HUES48 (cell line): ENCODE data around the gene D2HGDH.
"Not testable (repeated sequence)": the region's sequence is repeated elsewhere in the genome, so short reads cannot be mapped to it uniquely, and the experiment has no call there.

Experiments used
- H3K27ac ChIP-seq: one replicate; pipeline ENCODE4 v1.7.0; 2013; ENCODE audit warnings: low read depth, low read length, inconsistent platforms
- H3K27me3 ChIP-seq: 2 replicates; pipeline ENCODE4 v1.6.1; 2013; ENCODE audit warnings: mild to moderate bottlenecking, low read length; ENCODE audit not compliant: control insufficient read depth, insufficient read depth
- H3K36me3 ChIP-seq: 2 replicates; pipeline ENCODE4 v1.6.1; 2013; ENCODE audit warnings: low read length; ENCODE audit not compliant: control insufficient read depth, insufficient read depth
- H3K4me1 ChIP-seq: 2 replicates; pipeline ENCODE4 v1.6.1; 2013; ENCODE audit warnings: mild to moderate bottlenecking, low read length; ENCODE audit not compliant: control insufficient read depth, insufficient read depth
- H3K4me3 ChIP-seq: 2 replicates; pipeline ENCODE4 v1.5.1; 2013; ENCODE audit warnings: mild to moderate bottlenecking, low read depth, low read length
- H3K9ac ChIP-seq: 2 replicates; pipeline ENCODE4 v1.6.1; 2013; ENCODE audit warnings: mild to moderate bottlenecking, low read depth, low read length, moderate library complexity
- H3K9me3 ChIP-seq: 2 replicates; pipeline ENCODE4 v1.6.1; 2013; ENCODE audit warnings: low read length; ENCODE audit not compliant: control insufficient read depth, insufficient read depth

D2HGDH gene

DNA sequence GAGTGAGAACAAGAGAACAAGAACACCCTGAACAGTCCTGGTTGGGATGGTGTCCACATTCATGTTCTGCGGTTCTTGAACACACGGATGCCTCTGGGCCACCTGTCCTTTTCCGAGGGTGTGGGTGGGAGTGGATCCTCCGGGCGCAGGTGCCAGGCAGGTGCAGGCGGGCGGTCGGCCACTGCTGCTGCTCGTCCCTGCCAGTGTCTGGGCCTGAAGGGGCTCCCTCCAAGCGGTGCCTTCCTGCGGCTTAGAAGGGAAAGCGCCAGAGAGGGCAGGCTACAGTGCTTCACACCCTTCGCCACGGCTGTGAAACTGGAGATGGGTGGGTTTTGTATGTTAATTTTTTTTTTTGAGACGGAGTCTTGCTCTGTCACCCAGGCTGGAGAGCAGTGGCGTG, 8.0 kb upstream of the D2HGDH start:
- Histone ChIP-seq H3K9ac (no peak overlapping the region), H3K9me3 (peaks cover 11% of the 10 kb centered on the region), H3K27ac (no peak overlapping the region), H3K4me3 (no peak overlapping the region), H3K36me3 (peaks cover 49% of the 10 kb centered on the region), H3K27me3 (no peaks in the 10 kb centered on the region), H3K4me1 (no peaks in the 10 kb centered on the region)

DNA sequence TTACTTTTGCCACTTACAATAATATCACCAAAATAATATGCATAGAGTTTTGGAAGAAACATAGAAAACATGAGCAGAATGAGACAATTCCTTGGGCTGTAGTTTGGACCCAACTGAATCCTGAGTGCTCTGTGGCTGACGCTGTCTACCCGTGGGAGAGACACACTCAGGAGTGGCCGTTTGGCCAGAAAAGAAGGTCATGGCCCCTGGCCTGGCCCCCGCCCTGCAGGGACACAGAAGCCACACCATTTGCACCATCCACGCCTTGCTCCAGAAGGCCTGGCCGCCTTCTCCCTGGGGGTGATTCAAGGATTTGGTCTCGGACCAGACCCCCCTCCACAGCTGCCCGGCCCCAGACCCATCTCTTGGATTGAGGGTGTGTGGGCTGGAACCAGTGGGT, 6.4 kb upstream of the D2HGDH start:
- Histone ChIP-seq H3K9ac (no peak overlapping the region), H3K27ac (no peak overlapping the region), H3K4me3 (no peak overlapping the region), H3K4me1 (no peaks in the 10 kb centered on the region), H3K27me3 (no peaks in the 10 kb centered on the region), H3K36me3 (peaks cover 34% of the 10 kb centered on the region), H3K9me3 (peaks cover under 1% of the 10 kb centered on the region; the same call in 1 of the 2 replicates)

DNA sequence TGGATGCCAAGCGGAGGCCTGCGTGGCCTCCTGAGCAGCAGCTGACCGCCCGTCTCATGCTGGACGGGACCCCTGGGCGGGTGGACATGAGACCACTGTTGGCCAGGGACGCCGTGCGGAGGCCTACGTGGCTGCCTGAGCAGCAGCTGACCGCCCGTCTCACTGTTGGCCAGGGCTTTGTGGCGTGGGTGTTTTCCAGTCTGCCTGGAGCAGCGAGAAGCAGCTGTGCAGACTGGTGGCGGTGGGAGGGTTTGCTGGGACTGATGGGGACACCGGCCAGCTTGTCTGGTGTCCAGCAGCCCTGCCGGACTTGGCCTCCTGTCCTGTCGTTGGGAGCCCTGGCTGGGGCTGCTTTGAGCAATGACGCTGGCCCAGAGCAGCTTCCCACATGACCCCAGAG, 5.8 kb upstream of the D2HGDH start:
- H3K9me3 ChIP-seq: no peaks in the 10 kb centered on the region
- peaks cover 28% of the 10 kb centered on the region for H3K36me3 ChIP-seq
- H3K4me3 ChIP-seq: no peak overlapping the region
- H3K4me1 ChIP-seq: no peaks in the 10 kb centered on the region
- peaks cover 5% of the 10 kb centered on the region; the same call in 1 of the 2 replicates for H3K27me3 ChIP-seq
- H3K9ac ChIP-seq: no peak overlapping the region
- H3K27ac ChIP-seq: no peak overlapping the region

DNA sequence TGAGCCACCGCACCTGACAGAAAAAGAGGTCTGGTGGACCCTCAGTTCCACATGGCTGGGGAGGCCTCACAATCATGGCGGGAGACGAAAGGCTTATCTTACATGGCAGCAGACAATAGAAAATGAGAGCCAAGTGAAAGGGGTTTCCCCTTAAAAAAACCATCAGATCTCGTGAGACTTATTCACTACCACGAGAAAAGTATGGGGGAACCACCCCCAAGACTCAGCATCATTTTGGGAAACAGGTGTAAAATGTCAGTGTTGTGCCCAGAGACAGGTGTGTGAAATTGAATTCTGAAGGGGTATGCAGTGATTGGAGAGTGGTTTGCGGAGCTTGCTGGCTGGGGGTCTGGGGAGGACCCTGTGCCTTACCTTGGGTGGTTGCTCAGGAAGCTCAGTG, 4.6 kb upstream of the D2HGDH start:
- Histone ChIP-seq H3K4me1 (no peaks in the 10 kb centered on the region), H3K9me3 (no peaks in the 10 kb centered on the region), H3K36me3 (peaks cover 19% of the 10 kb centered on the region; the same call in 1 of the 2 replicates), H3K4me3 (no peak overlapping the region), H3K9ac (no peak overlapping the region), H3K27ac (no peak overlapping the region), H3K27me3 (peaks cover 9% of the 10 kb centered on the region; the same call in 1 of the 2 replicates)

DNA sequence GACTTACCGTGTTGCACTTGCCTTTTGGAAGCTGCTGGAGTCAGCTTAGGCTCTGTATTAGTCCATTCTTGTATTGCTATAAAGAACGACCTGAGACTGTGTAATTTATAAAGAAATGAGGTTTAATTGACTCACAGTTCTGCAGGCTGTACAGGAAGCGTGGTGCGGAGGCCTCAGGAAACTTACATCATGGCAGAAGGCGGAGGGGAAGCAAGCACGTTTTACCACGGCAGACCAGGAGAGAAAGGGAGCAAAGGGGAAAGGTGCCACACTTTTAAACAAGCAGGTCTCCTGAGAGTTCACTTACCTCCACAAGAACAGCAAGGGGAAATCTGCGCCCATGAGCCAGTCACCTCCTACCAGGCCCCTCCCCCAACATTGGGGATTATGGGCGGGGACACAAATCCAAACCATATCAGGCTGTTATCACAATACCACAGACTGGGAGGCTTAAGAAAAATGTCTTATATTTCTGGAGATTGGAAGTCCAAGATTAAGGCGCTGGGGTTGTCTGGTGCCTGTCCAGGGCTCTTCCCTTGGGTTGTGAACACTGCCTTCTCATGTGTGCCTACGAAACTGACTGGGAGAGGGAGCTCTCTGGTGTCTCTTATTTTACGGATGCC, 3.6 kb upstream of the D2HGDH start:
- Histone ChIP-seq H3K4me1 (no peaks in the 10 kb centered on the region), H3K27me3 (peaks cover 9% of the 10 kb centered on the region; the same call in 1 of the 2 replicates), H3K4me3 (no peak overlapping the region), H3K9me3 (no peaks in the 10 kb centered on the region), H3K36me3 (peaks cover 14% of the 10 kb centered on the region; the same call in 1 of the 2 replicates), H3K27ac (no peak overlapping the region), H3K9ac (no peak overlapping the region)

DNA sequence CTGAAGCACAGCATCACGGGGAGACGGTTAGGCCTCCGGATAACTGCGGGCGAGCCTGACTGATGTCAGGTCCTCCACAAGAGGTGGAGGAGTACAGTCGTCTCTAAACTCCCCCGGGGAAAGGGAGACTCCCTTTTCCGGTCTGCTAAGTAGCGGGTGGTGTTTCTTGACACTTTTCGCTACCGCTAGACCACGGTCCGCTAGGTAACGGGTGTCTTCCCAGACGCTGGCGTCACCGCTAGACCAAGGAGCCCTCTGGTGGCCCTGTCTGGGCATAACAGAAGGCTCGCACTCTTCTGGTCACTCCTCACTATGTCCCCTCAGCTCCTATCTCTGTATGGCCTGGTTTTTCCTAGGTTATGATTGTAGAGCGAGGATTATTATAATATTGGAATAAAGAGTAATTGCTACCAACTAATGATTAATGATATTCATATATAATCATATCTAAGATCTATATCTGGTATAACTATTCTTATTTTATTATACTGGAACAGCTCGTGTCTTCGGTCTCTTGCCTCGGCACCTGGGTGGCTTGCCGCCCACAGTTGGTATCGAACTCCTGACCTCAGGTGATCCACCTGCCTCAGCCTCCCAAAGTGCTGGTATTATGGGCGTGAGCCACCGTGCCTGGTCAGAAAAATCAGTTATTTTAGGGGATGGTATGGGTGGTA, 1.8 kb upstream of the D2HGDH start:
- not testable (repeated sequence) for H3K36me3 ChIP-seq, H3K4me3 ChIP-seq, H3K4me1 ChIP-seq, H3K27ac ChIP-seq, H3K27me3 ChIP-seq, H3K9me3 ChIP-seq, H3K9ac ChIP-seq

DNA sequence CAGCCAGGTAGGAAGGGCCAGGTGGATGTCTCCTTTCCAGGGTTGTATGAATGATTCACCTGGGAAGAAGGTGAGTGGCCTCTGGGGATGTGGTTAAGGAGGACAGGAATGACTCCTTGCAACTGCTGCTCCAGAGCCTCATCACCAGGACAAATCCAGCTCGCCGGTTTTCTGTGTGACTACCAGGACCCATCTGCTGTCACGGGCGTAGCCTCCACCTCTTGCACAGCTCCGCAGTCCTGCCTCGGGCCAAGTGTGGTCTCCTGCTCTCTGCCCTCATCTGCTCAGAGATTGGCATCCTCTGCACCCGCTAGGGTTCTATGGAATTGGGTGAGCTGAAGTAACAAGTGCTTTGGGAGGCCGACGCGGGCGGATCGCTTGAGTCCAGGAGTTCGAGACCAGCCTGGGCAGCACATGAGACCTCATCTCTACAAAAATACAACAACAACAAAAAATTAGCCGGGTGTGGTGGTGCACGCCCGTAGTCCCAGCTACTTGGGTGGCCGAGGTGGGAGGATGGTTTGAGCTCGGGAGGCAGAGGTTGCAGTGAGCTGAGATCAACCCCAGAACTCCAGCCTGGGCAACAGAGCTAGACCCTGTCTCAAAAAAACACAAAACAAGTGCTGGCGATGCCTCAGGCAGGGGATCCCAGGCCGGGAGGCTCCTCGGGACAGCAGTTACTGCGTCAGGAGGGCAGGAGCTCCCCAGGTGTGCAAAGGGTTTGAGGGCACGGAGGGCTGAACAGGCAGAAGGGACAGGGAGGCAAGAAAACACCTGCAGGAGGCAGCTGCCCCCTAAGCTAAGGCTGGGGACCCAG, 831 bp upstream of the D2HGDH start:
- Histone ChIP-seq H3K4me1 (no peaks in the 10 kb centered on the region), H3K4me3 (peak overlapping the region; percentile 60), H3K9ac (no peak overlapping the region), H3K36me3 (0 out of 2 replicates have a peak, but pooled peaks cover 1% of the 10 kb centered on the region), H3K27me3 (peaks cover 9% of the 10 kb centered on the region; the same call in 1 of the 2 replicates), H3K9me3 (no peaks in the 10 kb centered on the region), H3K27ac (no peak overlapping the region)

DNA sequence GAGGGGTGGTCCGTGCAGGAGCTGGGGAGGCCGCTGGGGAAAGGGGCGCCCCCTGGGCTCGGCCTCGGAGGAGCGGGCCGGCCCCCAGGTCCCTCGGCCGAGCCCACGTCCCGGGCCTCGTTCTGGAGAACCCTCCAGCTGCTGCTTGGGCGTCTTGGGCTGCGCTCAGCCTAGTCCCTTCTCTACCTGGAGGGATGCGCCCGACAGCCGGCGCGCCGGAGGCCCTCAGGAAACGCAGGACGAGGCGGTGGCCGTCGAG, 293 bp upstream of the D2HGDH start:
- Histone ChIP-seq H3K36me3 (no peaks in the 10 kb centered on the region), H3K9ac (no peak overlapping the region), H3K27ac (no peak overlapping the region), H3K27me3 (peaks cover 9% of the 10 kb centered on the region; the same call in 1 of the 2 replicates), H3K9me3 (no peaks in the 10 kb centered on the region), H3K4me3 (peak overlapping the region; percentile 60), H3K4me1 (no peaks in the 10 kb centered on the region)

DNA sequence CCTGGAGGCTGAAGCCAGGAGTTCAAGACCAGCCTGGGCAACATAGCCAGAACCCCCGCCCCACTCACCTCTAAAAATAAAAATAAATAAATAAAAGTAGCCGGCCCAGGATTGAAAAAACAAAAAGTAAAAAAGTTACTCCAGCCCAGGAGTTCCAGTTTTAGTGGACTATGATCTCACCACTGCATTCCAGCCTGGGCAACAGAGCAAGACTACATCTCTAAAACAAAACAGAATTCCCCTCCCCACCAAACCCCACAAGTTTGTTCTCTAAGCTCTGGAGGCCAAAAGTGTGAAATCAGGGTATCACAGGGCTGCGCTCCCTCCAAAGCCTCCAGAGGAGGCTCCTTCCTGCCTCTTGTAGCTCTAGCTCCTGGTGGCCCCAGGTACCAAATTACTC, 1.7 kb downstream of the D2HGDH start:
- Histone ChIP-seq H3K9ac (no peak overlapping the region), H3K36me3 (no peaks in the 10 kb centered on the region), H3K4me3 (no peak overlapping the region), H3K4me1 (no peaks in the 10 kb centered on the region), H3K9me3 (no peaks in the 10 kb centered on the region), H3K27ac (no peak overlapping the region), H3K27me3 (peaks cover 9% of the 10 kb centered on the region; the same call in 1 of the 2 replicates)

DNA sequence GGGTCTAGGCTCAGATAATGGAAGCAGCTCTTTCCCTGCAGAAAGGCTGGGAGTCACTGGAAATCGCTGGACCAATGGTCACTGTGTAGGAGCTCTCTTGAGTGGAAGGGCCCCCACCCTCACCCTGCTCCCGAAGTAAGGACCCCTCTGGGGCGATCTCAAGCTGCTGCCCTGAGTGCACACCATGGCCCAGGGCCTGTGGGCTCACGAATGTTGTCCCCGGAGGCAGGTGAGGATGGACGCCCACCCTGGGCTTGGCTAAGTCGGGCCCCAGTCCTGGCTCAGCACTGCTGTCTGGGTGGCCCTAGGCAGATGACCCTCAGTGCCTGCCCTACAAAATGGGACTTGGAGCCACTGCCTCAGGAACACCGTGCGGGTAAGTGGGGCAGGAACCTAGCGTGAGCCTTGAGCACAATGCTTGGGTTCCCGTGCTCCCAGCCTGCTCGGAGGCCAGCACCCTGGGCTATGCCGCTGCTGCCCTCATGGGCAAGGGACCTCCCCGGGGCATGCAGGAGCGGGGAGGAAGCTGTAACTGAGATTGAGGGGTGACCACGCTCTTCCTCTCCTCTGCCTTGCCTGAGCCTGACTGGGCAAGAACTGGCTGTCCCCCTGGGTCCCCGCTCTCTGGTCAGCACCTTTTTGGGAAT, 3.7 kb downstream of the D2HGDH start:
- Histone ChIP-seq H3K36me3 (no peaks in the 10 kb centered on the region), H3K9ac (no peak overlapping the region), H3K27me3 (peaks cover 9% of the 10 kb centered on the region; the same call in 1 of the 2 replicates), H3K9me3 (no peaks in the 10 kb centered on the region), H3K4me3 (no peak overlapping the region), H3K27ac (no peak overlapping the region), H3K4me1 (no peaks in the 10 kb centered on the region)
